Kidney epithelial cell (primary cell): ENCODE data around the gene OR1I1. TPM values are rescaled to one million over a fixed set of nuclear protein-coding genes. Genes with fewer than 3 reads are reported as not detected.
A peak's percentile ranks its signal among the peaks of the same experiment; 100 is the strongest.

Source experiments
- DNase-seq: peaks from one replicate; pipeline ENCODE4 v3.0.0-alpha.2; 2010; ENCODE audit warnings: low read depth
- H3K27me3 ChIP-seq: 2 replicates; pipeline ENCODE4 v1.6.0; 2011; ENCODE audit warnings: low read length; ENCODE audit not compliant: control insufficient read depth, insufficient read depth
- H3K36me3 ChIP-seq: 2 replicates; pipeline ENCODE4 v1.5.1; 2011; ENCODE audit warnings: low read length; ENCODE audit not compliant: control insufficient read depth, insufficient read depth
- H3K4me3 ChIP-seq: 2 replicates; pipeline ENCODE4 v1.5.1; 2011; ENCODE audit warnings: low read depth, mild to moderate bottlenecking, control low read depth, low read length
- total RNA-seq: library from RNA; depleted of rRNA; stranded (reverse); fragments of >200 nt; gene quantifications from 2 replicates; pipeline ENCODE4 v1.2.3, GENCODE V29; 2015
- TF ChIP-seq, protein P1 (sequence below): IDR thresholded peaks from 2 replicates; pipeline ENCODE4 v1.5.1; 2011; ENCODE audit warnings: mild to moderate bottlenecking, moderate library complexity, low read length, control low read depth, inconsistent platforms; ENCODE audit not compliant: insufficient read depth, poor library complexity, severe bottlenecking

Gene OR1I1
- total RNA-seq, 1 donor from 2014 or later, result not detected

DNA sequence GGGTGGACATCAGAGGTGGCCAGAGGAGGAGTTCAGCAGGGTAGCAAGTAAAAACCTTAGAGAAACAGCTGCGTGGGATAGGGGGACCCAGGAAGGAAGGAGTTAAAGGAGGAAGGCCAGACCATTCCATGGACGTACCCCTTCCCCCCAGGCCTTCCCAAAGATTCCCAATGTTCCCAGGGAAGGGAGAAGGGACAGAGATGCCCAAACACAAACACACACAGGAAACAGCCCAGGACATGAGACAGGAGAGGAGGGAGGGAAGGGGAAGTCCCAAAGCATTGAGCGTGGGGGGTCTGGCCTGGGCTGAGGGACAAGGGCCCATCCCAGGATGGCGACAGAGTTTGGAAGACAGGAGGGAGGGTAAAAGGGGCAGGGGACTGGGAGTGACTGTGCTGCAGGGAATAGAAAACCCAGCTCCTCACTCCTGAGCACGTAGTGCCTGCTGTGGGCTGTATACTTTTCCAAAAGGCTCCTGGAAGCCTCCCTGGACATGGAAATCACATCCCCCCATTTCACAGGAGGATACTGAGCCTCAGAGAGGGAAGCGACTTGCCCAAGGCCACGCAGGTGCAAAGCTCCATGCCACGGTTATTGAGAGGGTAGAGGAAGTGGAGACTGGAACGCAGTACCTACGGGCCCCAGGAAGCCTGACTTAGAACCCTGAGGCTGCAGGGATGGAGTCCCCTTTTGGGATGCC lies 26.3 kb downstream of the OR1I1 start:
- Histone ChIP-seq H3K36me3 (peaks cover 3% of the 10 kb centered on the region), H3K27me3 (no peaks in the 10 kb centered on the region), H3K4me3 (peak overlapping the region; percentile 97)
- TF ChIP-seq, protein P1, sequence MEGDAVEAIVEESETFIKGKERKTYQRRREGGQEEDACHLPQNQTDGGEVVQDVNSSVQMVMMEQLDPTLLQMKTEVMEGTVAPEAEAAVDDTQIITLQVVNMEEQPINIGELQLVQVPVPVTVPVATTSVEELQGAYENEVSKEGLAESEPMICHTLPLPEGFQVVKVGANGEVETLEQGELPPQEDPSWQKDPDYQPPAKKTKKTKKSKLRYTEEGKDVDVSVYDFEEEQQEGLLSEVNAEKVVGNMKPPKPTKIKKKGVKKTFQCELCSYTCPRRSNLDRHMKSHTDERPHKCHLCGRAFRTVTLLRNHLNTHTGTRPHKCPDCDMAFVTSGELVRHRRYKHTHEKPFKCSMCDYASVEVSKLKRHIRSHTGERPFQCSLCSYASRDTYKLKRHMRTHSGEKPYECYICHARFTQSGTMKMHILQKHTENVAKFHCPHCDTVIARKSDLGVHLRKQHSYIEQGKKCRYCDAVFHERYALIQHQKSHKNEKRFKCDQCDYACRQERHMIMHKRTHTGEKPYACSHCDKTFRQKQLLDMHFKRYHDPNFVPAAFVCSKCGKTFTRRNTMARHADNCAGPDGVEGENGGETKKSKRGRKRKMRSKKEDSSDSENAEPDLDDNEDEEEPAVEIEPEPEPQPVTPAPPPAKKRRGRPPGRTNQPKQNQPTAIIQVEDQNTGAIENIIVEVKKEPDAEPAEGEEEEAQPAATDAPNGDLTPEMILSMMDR, result no peak
- no peak for DNase-seq

DNA sequence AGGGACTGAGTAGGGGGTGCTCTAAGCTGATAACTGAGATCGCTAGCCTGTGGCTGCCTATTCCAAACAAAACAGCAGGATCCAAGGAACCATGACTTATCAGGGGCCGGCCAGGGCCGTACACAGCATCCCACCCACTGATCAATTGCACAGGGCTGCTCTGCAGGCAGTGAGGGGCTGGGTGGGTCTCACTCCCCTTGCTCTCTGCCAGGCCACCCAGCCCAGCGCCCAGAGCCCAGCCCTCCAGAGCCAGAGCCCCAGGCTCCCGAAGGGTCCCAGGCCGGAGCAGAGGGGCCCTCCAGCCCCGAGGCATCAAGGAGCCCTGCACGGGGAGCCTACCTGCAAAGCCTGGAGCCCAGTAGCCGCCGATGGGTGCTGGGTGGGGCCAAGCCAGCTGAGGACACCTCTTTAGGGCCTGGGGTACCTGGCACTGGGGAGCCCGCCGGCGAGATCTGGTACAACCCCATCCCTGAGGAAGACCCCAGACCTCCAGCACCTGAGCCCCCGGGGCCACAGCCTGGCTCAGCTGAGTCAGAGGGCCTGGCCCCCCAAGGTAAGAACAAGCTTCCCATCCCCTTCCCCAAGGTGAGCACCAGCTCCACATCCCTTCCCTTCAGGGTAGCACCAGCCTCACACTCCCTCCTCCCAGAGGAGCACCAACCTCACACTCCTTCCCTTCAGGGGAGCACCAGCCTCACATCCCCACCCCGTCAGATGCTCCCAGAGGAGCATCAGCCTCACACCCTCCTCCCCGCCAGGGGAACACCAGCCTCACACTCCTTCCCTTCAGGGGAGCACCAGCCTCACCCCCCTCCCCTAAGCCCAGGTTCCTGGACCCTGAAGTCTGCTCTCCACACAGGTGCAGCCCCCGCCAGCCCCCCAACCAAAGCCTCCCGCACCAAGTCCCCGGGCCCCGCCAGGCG lies 27.1 kb downstream of the OR1I1 start:
- Histone ChIP-seq H3K27me3 (no peaks in the 10 kb centered on the region), H3K4me3 (no peak overlapping the region), H3K36me3 (peaks cover 4% of the 10 kb centered on the region)
- no peak for DNase-seq
- TF ChIP-seq, protein P1, result no peak

DNA sequence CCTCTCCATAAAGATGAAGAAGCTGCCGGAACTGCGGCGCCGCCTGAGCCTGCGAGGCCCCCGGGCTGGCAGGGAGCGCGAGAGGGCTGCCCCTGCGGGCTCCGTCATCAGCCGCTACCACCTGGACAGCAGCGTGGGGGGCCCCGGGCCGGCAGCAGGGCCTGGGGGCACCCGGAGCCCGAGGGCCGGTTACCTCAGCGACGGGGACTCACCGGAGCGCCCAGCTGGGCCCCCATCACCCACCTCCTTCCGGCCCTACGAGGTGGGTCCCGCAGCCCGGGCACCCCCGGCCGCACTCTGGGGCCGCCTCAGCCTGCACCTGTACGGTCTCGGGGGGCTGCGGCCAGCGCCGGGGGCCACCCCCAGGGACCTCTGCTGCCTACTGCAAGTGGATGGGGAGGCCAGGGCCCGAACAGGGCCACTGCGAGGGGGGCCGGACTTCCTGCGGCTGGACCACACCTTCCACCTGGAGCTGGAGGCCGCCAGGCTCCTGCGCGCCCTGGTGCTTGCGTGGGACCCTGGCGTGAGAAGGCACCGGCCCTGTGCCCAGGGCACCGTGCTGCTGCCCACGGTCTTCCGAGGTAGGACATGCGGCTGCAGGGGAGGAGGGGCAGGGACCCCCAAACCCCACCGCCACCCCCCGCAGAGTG lies 27.9 kb downstream of the OR1I1 start:
- TF ChIP-seq, protein P1, result no peak
- no peak overlapping the region for H3K4me3 ChIP-seq
- no peaks in the 10 kb centered on the region for H3K27me3 ChIP-seq
- peaks cover 4% of the 10 kb centered on the region for H3K36me3 ChIP-seq
- no peak for DNase-seq

DNA sequence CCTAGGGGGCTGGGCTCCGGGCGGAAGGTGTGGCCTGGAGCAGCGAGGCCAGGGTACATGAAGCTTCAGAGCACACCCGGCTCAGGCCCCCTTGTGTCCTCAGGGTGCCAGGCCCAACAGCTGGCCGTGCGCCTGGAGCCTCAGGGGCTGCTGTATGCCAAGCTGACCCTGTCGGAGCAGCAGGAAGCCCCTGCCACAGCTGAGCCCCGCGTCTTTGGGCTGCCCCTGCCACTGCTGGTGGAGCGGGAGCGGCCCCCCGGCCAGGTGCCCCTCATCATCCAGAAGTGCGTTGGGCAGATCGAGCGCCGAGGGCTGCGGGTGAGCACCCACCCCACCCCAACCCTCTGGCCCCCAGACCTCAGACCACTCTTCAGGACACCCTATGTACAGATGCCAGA lies 28.4 kb downstream of the OR1I1 start:
- H3K4me3 ChIP-seq, result no peak overlapping the region
- DNase-seq, result no peak
- peaks cover 4% of the 10 kb centered on the region for H3K36me3 ChIP-seq
- no peaks in the 10 kb centered on the region for H3K27me3 ChIP-seq
- TF ChIP-seq, protein P1, result no peak

DNA sequence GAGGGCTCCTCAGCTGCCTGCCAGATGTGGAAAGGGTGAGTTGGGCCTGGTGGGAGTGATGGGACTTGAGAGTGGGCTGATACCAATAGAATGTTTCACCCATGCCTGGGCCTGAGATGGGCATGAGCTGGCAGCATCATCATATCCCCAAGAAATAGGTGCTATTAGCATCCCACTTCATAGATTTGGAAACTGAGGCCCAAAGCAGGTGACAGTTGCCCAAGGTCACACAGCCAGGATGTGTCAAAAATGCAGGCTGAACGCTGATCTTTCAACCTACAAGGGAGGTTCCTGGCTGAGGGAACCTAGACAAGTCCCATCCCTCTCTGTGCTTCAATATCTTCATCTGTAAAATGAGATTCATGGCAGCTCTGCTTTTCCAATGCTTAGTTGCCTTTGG lies 29.7 kb downstream of the OR1I1 start:
- Histone ChIP-seq H3K4me3 (no peak overlapping the region), H3K36me3 (peaks cover 5% of the 10 kb centered on the region), H3K27me3 (no peaks in the 10 kb centered on the region)
- no peak for DNase-seq
- TF ChIP-seq, protein P1, result no peak
